NCI-H128 (cell line): ENCODE measurements around the gene FRMPD1.

Experiments used
- DNase-seq: peaks from one replicate; lab custom pipeline; 2025; ENCODE audit not compliant: unreplicated experiment; lab: John Stamatoyannopoulos, UW

Gene FRMPD1

DNA sequence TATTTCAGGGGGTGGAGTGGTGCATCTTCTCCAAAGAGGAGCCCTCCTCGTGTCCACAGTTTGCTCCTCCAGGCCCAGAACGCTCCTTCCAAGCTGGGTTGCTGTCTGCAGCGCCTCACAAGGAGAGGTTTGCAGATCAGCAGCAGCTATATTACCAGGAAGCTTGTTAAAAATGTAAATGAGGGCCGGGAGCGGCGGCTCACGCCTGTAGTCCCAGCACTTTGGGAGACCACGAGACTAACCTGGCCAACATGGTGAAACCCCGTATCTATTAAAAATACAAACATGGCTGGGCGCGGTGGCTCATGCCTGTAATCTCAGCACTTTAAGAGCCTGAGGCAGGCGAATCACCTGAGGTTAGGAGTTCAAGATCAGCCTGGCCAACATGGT, 25.0 kb upstream of the FRMPD1 start:
- DNase-seq = no peak

- no peak for DNase-seq
Measured at GRCh38 chr9:37626708-37627292, 24.0 kb upstream of the FRMPD1 start.

DNA sequence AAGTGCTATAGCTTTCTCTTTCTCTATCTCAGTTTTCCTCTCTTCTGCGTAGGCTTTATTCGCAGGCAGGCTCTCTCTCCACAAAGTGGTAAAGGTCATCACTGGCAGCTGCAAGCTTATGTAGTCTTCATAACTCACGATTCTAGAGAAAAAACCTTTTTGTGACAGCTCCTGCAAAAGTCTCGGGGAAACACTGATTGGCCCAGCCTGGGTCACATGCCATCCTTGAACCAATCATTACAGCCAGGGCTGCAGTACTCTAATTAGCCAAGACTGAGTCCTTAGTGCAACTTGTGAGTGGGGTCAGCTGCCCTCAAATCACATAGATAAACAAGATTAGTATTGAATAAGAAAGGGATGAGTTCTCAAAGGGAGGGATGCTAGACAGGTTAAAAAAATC, 18.3 kb upstream of the FRMPD1 start:
- DNase-seq = no peak

GRCh38 chr9:37635808-37636207, 14.9 kb upstream of the FRMPD1 start:
- no peak for DNase-seq

DNA sequence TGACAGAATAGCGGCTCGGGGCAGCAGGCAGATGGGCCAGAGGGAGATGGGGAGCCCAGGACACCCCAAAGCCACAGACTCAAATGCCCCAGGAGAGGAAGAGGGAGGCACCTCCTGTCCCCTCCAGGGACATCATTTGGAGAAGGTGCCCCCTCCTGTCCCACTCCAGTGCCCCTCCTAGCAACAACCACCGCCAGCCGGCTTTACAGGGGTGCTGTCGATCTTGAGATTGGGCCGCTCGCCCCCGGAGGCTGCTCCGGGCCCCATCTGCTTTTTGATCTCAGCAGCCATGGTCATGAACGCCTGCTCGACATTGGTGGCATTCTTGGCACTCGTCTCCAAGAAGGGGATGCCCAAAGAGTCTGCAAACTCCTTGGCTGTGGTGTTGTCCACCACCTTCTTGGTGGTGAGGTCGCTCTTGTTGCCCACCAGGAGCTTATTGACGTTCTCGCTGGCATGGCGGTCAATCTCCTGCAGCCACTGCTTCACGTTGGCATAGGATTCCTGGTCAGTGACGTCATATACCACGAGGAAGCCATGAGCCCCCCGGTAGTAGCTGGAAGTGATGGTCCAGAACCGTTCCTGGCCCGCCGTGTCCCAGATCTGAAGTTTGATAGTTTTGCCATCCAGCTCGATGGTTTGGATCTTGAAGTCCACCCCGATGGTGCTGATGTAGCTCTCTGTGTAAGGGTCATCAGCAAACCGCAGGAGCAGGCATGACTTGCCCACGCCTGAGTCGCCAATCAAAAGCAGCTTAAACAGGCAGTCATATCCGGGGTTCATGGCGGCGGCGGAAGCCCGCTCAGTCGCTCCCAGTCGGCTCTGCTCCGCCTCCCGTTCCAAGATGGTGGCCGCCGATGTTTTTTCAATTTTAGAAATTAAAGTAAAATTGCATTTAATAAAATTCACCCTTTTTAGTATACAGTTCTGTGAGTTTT, 14.0 kb upstream of the FRMPD1 start:
- no peak for DNase-seq

GRCh38 chr9:37639109-37639762, 11.5 kb upstream of the FRMPD1 start:
- DNase-seq = no peak

DNA sequence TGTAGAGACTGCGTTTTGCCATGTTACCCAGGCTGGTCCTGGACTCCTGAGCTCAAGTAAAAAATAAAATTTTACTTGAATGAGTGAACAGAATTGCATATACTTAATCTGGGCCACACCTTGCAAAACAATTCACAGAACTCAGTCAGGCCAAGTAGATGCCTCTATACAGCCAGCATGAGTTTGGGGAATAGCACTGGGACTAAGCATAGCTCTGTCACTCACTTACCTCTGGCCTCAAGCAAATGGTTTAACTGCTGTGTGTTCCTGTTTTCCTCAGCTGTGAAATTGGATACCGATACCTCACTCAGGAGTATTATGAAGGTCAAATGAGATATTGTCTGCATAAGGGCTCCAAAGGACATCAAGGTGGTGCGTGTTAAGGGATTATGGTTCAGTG, 10.9 kb upstream of the FRMPD1 start:
- no peak for DNase-seq

GRCh38 chr9:37640246-37640645, 10.5 kb upstream of the FRMPD1 start:
- DNase-seq = no peak

DNA sequence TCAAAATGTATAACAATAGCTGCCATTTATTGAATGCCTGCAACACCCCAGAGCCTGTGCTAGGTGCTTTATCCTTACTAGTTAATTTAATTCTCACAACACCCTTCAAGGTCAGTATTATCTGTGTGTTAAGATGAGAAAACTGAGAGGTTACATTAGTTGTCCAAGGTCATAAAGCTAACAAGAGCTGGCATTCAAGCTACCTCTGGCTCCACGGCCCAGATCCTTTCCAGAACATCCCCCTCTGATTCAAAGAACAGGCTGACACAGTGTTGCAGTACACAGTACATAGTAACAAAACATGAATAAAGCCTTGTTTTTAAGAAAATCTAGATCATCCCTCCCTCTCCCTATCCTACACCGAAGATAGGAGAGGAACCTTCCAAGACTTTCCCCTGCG, 9.4 kb upstream of the FRMPD1 start:
- no peak for DNase-seq

- DNase-seq = no peak
Measured at GRCh38 chr9:37643214-37643613, 7.5 kb upstream of the FRMPD1 start.

DNA sequence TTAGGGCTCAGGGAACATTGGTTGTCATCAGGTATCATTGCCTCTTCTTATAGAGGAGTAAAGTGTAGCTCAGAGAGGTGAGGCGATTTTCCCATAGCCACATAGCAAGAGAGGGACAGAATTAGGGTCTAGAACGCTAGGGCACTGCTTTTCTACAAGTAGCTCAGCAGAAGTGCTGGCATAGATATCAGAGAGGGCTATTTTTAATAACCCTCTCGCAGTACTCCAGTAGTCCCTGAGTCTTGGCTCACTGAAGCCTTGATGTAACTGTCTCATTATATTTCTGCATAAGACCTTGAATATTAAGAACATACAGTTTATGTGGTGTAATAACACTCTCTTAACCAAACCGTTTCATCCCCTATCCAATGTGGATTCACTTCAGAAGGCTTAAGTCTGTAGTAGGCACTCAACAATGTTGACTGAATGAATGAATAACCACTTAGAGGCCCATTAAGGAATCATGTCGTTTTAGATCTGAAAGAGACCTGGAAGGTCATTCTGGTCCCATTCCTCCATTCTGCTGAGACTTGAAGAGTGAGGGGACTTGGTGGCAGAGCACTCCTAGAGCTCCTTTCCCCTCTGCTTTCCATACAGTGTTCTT, 4.7 kb upstream of the FRMPD1 start:
- no peak for DNase-seq

DNA sequence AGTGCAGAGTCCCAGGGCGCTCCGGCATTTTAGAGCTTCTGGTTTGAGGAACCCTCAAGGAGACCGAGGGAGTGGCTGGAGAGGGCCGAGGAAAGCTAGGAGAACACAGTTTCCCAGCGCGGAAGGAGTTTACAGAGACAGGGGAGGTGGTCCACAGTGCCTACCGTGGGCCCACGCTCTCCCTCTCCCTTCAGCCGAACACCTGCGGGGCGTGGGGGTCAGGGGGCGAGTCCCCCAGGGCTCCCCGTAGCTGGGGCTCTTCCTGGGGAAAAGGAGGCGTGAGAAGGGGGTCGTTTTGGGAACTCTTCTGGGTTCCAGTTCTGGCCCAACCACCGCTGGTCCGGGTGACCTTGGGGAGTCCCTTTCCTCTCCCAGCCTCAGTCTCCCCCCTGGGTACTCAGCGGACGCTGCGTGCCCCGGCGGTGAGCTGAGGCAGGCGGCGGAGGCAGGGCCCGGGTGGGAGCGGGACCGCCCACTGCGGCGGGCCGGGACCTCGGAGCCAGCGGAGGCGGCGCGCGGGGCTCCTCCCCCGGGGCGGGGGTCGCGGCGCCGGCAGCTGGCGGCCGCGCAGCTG, 368 bp upstream of the FRMPD1 start:
- no peak for DNase-seq

- DNase-seq = no peak
Measured at GRCh38 chr9:37652261-37652660, 1.5 kb downstream of the FRMPD1 start.

- DNase-seq = no peak
Measured at GRCh38 chr9:37653385-37653784, 2.6 kb downstream of the FRMPD1 start.

GRCh38 chr9:37656936-37657335, 6.2 kb downstream of the FRMPD1 start:
- no peak for DNase-seq

DNA sequence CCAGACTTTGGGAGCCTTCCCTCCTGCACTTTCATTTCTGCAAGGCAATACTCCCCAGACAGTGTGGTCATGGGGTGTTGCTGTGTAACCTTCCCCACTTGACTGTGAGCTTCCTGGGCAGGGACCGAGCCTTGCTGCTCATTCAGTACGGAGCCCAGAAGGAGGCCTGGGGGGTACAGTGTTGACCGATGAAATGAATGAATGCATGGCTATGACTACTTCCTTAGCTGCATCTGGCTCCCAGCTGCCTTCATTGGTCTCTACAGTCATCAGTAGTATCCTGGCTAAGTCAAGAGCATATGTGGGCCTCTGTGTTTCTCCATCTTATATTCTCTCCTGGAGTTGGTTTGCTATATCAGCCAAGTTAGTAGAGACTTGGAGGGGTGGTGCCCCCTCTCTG, 9.9 kb downstream of the FRMPD1 start:
- DNase-seq = no peak

DNA sequence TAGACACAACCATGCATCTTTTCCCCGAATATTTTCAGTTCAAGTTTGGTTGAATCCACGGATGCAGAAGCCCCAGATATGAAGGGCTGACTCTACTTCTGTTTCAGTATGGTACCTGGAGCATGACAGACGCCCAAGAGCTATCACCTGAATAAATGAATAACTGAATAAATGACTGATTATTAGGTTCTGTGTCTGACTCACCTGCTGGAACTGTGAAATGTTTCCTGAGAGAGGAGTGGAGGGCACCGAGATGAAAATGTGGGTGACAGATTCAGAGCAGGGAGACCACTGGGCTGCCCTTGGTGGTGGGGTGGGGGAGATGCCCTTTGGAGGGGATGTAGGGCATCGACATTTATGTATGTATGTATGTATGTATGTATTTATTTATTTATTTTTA, 13.2 kb downstream of the FRMPD1 start:
- no peak for DNase-seq

- DNase-seq = no peak
Measured at GRCh38 chr9:37667706-37668105, 17.0 kb downstream of the FRMPD1 start.

DNA sequence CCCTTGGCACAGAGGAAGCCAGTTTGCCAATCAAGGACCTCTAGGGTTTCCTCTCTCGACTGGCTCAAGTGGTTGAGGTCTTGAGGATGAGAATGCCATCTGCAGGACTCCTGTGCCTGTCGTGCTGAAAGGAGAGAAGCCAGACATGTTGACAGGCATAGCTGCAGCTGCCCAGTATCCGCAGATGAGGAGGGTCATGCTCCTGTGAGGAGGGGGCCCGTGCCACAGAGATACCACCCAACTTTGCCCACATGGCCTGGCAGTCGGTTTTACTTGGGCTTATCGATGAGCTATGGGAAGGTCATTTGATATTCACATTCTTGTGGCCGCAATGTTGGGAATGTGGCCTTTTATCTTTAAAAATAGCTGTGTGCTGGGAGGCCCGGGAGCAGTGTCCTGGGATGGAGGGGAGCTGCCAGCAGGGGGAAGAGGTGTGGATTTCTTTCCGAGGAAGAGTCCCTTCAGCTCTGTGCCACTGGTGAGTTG, 17.4 kb downstream of the FRMPD1 start:
- no peak for DNase-seq

- no peak for DNase-seq
Measured at GRCh38 chr9:37669232-37669631, 18.5 kb downstream of the FRMPD1 start.

DNA sequence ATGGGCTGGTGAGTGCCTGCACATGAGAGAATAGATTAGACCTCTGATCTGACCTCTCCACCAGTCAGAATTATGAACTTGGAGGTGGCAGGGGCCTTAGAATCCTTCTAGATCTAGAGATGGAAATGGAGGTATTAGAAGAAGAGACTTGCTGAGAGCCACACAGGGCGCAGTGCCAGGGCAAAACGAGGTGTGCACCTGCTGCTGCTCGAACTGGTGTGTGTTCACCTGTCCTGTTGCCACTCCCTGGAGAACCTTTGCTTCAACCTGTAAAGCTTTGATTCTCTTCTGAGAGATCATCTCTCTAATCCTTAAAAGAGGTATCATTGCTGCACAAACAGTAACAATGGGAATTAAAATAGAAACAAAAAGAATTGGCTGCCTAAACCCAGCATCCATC, 24.9 kb downstream of the FRMPD1 start:
- peak; percentile 46 for DNase-seq
